Stimulated activated CD4-positive, alpha-beta T cell treated with anti-CD3 and anti-CD28 coated beads, Interleukin-1b, Interleukin-23, amount 100 ng/mL, for 4 hours (primary cell): ENCODE results near the gene TMEM63B.
A peak's percentile ranks its signal among the peaks of the same experiment; 100 is the strongest.
"Not testable (repeated sequence)": the region's sequence is repeated elsewhere in the genome, so short reads cannot be mapped to it uniquely, and the experiment has no call there.

Experiments used
- DNase-seq, 2 donors: peaks; one replicate each; pipeline ENCODE4 v3.0.0-alpha.2; 2020; ENCODE audit warnings: low read depth in 2 of 2

The TMEM63B gene

DNA sequence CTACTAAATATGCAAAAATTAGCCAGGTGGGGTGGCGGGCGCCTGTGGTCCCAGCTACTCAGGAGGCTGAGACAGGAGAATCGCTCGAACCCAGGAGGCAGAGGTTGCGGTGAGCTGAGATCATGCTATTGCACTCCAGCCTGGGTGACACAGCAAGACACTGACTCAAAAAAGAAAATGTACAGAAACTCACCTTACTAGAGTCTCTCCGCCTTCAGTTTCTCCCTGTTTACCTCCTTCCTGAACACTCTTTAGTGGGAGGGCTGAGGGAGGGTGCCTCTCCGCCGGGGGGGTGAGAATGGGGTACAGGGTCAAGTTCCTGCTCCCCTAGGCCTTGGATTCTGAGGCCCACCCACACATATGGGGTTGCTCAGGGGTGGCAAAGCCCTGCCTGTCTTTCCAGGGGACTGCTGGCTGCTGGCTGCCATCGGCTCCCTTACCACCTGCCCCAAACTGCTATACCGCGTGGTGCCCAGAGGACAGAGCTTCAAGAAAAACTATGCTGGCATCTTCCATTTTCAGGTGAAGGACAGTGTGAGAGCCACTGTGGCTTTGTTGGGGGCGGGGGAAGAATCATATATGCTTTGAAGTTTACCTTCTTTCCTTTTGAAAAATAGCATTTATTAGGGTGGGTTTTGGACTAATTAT lies 44.7 kb downstream of the TMEM63B start:
- no peak for DNase-seq

DNA sequence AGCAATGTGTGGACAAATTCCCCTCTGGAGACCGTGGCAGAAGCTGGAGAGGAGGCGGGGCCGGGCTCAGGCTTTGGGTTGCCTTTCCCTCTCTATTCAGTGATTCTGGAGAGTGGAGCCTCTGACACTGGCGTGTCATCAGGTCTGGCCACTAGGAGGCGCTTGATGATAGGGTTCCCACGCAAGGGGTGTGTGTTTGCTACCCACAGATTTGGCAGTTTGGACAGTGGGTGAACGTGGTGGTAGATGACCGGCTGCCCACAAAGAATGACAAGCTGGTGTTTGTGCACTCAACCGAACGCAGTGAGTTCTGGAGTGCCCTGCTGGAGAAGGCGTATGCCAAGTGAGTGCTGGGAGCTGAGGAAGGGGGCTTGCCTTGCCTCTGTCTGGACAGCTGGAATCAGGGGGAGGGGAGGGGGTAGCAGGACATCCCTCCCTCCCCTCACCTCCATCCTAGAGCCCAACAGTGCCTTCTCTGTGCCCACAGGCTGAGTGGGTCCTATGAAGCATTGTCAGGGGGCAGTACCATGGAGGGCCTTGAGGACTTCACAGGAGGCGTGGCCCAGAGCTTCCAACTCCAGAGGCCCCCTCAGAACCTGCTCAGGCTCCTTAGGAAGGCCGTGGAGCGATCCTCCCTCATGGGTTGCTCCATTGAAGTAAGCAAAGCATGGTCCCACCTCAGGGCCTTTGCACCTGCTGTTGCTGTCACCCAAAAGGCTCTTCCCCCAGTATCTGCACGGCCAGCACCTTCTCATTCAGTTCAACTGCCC lies 45.6 kb downstream of the TMEM63B start:
- DNase-seq = peak; percentile 67 to 77

DNA sequence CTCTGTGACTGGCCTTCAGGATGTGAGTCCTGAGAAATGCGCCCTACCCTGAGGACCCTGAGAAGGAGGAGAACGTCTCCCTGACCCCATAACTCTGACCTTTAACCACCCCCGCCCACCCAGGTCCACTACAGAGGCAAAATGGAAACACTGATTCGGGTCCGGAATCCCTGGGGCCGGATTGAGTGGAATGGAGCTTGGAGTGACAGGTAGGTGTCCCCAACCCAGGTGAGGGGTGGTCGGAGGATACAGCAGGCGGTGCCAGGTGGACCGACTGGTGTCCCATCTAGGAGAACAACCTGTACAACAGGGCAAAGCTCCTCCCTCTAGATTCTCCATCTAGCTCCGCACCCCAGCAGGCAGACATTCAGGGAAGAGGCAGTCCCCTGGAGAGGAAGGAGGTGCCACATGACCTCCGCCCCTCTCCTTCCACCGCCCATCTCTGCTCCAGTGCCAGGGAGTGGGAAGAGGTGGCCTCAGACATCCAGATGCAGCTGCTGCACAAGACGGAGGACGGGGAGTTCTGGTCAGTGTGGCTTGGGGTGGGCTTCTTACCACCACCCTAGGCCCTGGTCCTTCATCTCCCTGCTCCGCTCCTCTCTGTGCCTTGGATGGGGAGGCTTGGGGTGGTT lies 48.9 kb downstream of the TMEM63B start:
- DNase-seq = no peak

DNA sequence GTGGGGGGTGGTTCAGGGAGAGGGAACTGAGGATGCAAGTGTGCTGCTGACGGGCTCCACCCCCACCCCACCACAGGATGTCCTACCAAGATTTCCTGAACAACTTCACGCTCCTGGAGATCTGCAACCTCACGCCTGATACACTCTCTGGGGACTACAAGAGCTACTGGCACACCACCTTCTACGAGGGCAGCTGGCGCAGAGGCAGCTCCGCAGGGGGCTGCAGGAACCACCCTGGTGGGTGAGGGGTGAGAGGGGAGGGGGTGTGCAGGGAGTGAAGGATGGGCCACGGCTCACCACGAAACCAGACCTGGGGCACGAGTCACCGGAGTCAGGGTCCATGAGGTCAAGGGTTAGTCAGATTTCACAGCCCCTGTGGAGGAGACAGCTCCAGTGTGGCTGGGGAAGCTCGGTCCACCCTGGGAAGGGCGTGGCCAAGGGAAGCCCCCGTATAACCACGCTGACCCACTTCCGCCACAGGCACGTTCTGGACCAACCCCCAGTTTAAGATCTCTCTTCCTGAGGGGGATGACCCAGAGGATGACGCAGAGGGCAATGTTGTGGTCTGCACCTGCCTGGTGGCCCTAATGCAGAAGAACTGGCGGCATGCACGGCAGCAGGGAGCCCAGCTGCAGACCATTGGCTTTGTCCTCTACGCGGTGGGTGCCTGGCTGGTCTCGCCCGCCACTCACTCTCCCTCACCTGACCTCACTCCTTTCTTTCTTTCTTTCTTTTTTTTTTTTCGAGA lies 49.6 kb downstream of the TMEM63B start:
- DNase-seq = no peak

DNA sequence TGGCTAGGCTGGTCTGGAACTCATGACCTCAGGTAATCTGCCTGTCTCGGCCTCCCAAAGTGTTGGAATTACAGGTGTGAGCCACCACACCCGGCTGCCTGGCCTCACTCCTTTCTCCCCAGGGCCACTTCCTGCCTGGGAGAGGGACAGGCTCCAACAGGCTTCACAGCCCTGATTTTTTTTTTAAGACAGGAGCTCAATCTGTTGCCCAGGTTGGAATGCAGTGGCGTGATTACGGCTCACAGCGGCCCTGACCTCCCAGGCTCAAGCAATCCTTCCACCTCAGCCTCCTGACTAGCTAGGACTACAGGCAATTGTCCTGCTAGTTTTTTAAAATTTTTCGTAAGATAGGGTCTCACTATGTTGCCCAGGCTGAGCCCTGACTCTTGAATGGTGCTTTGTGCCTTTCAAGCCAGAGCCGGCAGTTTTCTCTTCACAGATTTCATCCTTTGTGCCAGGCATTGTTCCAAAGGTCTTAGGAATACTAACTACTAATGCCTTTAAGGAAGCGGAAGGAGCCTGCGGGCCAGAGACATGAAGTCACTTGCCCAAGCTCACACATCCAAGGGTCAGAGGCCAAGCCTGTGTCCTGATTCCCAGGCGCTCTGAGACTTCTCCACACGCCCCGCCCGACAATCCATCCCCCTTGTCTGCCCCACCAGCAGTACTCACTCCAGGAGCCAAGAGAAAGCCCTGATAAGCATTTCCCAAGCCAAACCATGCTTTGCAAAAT lies 50.5 kb downstream of the TMEM63B start:
- no peak for DNase-seq

DNA sequence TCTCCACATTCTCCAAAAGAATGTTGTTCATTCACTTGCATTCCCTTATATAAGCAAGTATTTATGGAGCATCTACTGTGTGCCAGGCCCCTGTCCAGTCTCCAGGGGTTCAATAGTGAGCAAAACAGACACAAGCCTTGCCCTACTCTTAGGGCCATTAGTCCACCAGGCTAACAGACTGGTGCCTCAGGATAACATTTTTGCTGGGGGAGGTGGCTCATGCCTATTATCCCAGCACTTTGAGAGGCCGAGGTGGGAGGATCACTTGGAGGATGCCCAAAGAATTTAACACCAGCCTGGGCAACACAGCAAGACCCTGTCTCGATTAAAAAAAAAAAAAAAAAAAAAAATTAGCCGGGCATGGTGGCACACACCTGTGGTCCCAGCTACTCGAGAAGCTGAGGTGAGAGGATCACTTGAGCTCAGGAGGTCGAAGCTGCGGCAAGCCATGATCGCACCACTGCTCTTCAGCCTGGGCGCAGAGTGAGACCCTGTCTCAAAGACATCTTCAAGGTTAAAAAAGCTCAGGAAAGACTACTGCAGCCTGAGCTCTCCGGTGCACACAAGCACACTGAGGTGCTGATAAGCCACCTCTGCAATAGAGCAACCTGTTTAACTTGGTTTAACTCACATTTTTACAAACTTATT lies 51.2 kb downstream of the TMEM63B start:
- no peak for DNase-seq

DNA sequence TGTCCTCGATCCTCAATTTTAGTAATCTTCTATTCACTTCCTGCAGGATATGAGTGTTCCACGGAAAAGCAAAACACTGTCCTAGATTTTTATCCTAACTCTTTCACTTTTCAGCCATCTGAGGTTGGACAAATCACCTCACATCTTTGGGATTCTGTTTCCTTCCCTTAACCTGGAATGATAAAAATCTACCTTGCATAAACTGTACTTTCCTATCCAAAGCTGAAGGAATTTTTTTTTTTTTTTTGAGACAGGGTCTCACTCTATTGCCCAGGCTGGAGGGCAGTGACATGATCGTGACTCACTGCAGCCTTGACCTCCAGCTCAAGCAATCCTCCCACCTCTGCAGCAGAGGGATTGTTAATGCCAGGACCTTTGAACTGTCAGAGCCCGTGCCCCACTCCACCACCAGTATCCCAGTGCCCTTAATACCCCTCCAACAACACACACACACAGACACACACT lies 51.8 kb downstream of the TMEM63B start:
- DNase-seq = no peak

DNA sequence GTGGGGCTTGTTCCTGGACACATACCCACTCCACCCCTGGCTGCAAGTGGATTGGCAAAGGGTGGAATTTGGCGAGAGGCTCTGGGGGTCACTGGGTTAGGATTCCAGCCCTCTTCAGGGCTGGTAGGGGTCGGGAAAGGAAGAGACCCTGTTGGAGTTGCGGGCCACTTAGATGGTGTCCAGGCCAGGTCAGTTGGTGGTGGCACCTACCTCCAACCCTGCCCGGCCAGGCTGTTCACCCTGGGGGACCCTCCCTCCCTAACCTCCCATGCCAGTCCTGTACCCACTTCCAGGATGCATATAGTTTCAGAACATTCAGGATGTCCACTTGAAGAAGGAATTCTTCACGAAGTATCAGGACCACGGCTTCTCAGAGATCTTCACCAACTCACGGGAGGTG lies 52.3 kb downstream of the TMEM63B start:
- no peak for DNase-seq

DNA sequence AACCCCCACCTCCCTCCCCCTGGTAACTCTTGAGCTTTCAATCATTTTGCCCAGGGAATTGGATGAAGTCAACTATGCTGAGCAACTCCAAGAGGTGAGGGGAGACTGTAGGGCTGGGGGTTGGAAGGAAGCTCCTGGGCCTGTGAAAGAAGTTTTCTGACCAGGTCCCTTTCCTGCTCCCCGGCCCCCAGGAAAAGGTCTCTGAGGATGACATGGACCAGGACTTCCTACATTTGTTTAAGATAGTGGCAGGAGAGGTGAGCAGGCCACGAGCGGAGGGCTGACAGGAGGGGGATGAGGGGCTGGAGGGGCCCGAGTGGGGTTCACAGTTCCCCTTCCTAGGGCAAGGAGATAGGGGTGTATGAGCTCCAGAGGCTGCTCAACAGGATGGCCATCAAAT lies 53.1 kb downstream of the TMEM63B start:
- DNase-seq = no peak

DNA sequence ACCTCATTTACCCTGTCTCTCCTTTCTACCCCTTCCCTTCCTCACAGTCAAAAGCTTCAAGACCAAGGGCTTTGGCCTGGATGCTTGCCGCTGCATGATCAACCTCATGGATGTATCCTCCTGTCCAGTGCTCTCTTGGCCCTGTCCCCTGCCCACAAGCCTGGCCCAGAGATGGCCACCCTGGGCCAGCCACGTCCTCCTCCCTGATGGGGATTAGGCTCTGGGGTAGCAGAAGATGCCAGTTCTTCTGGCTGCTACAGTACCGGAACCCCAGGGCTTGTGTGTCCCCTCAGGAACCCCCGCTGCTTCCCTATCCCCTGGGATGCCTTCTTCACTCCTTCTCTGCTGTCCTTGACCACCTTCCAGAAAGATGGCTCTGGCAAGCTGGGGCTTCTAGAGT lies 53.5 kb downstream of the TMEM63B start:
- no peak for DNase-seq

DNA sequence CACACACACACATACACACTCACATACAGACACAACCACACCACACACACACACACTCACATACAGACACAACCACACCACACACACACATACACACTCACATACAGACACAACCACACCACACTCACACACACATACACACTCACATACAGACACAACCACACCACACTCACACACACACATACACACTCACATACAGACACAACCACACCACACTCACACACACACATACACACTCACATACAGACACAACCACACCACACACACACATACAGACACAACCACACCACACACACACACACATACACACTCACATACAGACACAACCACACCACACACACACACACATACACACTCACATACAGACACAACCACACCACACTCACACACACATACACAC lies 54.4 kb downstream of the TMEM63B start:
- not testable (repeated sequence) for DNase-seq

DNA sequence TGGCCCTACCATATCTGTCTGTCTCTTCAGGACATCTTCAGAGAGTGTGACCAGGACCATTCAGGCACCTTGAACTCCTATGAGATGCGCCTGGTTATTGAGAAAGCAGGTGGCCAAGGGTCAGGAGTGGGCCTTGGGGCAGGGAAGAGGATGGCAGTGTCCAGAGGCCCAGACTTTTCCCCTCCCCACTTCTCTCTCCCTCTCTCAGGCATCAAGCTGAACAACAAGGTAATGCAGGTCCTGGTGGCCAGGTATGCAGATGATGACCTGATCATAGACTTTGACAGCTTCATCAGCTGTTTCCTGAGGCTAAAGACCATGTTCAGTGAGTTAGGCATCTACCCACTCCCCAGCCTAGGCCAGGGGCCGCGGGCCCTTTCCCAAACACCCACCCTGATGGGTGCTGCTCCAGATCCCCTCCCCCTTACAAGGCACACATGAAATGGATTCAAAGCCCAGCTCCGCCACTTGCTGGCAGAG lies 55.6 kb downstream of the TMEM63B start:
- DNase-seq = no peak

DNA sequence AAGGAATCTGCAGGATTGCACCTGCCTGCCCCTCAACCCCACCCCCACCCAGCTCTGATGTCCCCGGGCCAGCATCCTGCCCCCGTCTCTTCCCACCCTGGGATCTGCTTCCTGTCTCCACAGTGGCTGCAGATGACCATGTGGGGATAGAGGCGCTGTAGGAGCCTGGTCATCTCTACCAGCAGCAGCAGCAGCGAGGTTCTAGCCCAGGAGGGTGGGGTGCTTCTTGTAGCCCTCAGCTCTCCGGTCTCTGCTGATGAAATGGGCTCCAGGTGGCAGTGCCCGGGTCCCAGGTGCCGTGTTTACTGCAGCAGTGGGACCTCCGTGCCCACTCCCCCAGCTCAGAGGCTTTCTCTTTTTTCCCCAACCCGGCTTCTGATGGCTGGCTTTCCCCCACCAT lies 56.4 kb downstream of the TMEM63B start:
- DNase-seq = no peak

DNA sequence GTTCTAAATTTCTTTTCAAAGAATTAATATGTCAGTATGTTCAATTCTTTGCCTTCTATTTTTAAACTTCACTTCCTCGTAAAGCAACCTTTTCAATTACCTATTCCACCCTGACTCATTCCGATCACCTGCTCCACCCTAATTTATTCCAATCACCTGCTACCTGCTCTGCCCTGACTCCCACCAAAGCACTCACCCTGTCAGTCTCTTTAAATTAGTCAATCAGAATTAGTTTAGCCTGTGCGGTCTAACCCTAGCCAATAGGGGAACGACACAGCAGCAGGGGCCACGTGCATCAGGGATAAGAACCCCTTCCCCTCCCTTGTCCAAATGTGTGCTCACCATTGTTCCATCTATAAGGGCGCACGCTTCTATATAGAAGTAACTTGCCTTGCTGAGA lies 58.0 kb downstream of the TMEM63B start:
- DNase-seq = not testable (repeated sequence)

DNA sequence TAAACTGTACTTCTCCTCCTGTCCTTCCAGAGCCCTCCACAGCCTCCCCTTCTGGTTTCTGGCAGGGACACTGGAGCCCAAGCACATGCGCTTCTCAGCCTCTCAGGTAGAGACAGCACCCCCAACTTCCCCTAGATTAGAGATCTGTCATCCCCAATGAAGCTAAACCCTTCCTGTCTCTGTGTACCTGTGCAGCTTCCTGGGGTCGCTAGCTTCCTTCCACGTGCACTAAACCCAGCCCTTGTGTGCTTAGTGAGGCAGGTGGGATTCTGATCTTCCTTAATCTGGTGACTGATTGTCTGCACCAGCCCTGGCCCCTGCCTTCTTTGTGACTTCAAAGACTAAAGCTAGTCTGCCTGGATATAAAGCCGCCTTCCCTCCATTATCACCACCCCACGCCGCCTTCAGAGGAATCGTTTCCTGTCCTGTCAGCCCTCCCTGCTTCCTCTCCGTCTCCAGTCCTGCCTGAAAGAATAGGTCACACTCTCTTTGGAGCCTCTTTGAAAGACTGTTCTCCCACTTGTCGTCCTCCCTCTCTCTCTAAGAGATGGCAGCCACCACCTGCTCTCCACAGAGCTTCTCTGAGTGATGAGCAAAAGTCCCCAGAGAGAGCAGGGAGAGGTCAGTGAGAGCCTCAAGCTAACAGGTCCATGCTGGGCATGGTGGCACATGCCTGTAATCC lies 58.7 kb downstream of the TMEM63B start:
- no peak for DNase-seq

DNA sequence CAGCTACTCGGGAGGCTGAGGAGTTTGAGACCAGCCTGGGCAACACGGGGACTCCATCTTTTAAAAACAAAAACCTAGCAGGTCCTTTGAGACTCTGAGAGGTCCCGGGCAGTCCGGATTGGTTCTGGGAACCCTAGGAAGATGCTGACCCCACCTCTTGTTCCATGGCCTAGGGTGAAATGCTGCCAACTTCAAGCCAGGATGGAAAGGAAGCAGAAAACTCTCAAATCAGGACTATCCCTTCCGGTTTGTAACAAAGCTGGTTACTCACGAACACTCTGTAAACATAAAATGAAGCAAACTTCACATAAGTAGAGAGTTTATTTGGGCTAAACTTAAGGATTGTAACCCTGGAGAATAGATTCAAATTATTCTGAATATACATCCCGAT lies 59.3 kb downstream of the TMEM63B start:
- no peak for DNase-seq

DNA sequence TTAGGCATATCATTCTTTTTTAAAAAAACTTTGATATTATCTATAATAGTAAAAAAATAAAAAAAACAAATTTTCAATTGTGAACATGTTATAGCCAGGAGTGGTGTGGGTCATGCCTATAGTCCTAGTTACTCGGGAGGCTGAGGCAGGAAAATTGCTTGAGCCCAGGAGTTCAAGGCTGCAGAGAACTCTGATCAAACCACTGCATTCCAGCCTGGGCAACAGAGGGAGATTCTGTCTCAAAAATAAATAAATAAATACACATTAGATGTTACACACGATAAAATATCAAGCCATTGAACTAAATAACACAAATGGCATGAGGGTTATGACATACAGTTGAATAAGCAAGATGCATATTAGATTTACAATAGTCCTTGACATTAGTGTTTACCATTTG lies 61.5 kb downstream of the TMEM63B start:
- DNase-seq = no peak

DNA sequence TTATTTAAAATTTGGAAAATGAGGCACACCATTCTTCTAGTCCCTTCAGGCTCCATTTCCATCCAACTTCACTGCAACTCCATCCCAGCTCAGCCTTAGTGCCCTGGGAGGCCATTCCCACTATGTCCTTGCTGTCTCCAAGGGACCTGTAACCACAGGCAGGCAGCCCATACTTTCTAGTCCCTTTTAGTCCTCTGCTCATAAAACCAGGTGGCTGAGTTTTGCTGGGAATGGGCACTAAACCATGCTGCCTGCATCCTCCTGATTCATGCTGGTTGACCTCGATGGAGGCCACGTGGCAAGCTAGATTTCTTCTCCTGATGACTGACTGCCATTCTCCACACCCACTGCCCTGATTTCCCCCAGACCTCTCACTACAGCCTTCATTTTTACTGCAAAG lies 61.9 kb downstream of the TMEM63B start:
- no peak for DNase-seq

DNA sequence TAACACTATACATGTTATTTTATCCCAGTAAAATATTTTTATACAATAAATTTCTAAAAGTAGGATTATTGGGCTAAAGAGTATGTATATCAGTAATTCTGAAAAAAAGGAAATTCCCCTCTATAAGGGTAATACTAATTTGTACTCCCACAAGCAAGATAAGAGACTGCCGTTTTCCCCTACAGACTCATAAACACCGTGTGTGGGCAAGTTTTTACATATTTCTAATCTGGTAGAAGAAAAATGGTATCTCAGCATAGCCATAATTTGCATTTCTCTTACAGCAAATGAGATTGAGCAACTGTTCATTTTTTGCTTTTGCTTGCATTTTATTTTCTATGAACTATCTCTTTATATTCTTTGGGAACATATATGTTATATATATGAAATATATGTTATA lies 63.4 kb downstream of the TMEM63B start:
- DNase-seq = no peak

DNA sequence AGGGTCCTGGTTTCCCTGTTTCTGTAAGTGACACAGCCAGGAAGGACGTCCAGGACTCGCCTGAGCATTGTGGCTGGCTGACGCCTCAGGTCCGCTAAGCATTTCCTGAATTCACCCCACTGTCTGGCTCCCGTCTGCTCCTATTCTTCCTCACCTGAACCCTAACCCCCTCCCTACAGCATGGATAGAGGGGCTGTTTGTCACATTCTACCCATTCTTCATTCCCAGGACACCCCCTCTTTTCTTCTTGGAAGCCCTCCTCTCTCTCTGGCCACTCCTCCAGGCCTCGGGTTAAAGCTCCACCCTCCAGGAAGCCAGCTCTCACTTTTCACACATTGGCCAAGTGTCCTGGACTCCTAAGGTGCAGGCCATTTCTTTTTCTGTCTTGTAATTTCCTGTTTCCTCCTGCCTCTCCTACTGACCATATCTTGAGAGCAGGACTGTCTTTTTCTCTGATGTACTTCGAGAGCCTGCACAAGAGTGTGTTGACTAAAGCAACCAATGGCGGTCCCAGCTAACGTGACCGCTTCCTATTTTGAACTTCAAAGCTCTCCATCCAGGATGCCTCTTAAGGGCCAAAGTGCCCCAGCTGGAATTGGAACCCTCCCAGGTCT lies 65.2 kb downstream of the TMEM63B start:
- no peak for DNase-seq
